CD4-positive, alpha-beta T cell treated with Interleukin-17A for 4 hours (primary cell): ENCODE data around the gene COPB1.

Source experiments
- DNase-seq: peaks from one replicate; pipeline ENCODE4 v3.0.0-alpha.2; 2020; ENCODE audit warnings: mixed read lengths

Gene COPB1

DNA sequence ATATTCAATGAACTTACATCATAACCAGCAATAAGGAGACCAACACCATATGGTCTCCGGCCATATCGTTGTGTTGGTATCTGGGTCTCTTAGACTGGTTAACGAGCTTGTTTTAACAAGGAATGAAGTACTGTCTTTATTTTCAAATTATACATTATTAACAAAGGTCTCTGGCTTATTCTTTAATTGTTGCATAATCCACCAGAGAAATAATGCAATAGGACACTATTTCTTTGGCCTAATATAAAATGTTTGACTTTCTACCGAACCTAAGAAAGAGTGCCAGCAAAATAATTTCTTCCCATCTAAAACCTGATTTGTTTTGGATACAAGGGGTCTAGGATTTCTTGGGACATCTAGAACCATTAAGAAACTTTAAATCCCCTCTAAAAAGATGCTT is 14.2 kb upstream of the COPB1 start:
- DNase-seq: no peak

DNA sequence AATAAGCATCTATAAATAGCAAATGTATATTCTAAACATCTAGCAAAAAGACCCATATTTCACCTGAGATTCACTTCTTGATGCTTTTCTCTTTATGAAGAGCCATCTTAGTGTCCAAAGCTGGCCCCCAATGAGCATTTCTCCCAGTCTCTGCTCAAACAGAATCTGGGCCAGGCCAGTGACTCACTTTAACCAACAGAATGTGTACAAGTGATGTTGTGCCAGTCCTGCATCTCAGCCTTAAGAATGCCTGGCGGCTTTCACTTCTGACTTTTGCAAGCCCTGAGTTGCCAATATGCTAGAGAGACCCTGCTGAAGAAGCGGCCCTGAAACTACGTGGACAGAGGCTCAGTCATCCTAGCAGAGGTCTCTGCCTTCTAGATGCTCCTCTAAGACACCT is 6.9 kb upstream of the COPB1 start:
- no peak for DNase-seq

DNA sequence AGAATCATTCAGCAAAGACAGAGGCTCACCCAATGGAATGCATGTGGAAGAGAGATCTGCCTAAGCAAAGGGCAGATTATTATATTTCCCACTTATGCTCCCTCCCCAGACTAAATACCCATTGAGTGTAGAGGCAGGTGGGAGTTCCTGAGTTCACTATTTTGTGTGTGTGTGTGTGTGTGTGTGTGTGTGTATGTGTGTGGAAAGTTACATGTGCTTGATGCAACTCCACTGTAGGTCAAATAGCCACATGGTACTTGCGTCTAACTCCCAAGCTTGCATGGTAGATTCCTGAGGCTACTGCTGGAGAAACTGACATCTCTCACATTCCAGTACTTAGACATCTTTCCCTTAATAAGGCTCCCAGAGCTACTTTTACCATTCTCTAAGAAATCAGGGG is 3.4 kb upstream of the COPB1 start:
- no peak for DNase-seq

DNA sequence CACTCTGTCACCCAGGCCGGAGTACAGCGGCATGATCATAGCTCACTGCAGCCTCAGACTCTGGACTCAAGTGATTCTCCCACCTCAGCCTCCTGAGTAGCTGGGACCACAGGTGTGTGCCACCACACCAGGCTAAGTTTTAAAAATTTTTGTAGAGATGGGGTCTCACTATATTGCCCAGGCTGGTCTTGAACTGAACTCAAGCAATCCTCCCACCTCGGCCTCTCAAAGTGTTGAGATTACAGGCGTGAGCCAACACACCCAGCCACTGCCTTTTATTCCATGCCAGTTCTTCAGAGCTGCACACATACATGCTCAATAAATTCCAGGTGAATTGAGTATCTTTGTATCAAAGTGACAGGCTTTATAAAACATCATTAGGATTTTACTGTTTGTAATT is 2.4 kb upstream of the COPB1 start:
- DNase-seq: no peak

DNA sequence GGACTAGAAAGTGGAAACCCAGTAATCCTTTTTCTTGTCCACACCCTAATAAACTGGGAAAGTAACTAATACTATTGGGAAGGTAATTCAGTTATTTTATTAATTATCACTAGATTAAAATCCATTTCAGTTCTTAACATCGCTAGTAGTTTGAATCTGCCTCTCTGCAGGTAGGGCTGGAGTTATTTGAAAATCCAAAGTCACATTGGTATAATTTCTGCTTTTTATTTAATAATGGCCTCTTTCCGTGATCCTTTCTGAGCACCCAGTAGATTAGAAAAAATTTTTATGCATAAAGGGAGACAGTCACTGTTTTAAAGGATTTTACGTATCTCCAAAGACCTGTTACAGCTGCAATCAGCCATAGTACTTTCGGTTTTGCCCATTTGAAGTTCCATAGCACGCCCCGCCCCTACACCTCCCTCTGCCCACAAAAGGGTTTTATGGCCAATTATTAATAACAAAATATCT is 605 bp upstream of the COPB1 start:
- peak; percentile 69 for DNase-seq

DNA sequence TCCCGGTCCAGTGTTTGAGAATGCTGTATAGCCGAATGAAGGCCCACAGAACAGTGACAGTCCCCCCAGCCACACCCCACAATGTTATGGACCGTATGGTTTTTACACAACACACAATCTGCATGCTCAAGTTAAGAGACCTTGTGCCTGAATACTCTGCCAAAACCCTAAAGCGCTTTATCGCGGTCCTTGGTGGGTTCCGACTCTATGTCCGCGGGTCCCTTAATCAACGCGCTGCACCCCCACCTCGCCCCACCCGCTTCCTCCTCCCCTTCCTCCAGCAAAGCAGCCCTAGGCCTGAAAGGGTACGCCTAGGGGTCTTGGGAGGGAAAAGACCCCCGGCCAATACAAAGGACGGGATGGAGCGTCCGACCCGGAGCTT is 442 bp downstream of the COPB1 start:
- DNase-seq: peak; percentile 51

DNA sequence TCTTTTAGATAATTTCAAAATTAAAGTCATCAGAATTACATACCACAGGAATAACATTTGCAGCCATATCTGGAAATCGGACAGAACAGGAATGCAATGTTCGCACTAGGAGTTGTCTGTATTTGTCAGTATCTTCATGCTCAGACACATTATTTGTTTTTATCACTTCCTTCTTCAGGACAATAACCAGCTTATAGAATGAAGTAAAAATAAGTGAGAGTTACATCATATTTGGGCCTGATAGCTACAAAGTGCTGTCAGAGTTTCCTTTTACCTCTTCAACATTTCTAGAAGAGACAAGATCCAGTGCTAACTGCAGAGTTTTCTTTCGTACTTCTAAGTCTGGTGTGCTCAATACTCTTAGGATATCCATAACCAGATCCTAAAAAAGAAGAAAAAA is 18.9 kb downstream of the COPB1 start:
- no peak for DNase-seq

DNA sequence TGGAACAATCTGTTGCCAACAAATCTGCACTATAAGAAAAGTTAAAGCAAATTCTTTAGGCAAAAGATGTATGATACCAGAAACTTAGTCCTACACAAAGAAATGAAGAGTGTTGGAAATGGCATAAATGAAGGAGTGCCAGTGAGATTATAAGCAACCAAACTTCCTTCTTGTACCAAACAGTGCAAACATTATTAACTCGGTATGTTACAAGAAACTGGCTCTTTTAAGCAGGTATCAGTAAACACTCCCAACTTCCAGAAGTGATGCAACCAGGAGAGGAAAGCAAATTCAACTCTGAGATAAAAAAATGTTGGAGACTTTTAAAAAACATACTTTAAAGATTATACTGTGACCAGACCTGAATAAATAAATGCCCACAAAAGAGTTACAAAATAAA is 28.5 kb downstream of the COPB1 start:
- no peak for DNase-seq

DNA sequence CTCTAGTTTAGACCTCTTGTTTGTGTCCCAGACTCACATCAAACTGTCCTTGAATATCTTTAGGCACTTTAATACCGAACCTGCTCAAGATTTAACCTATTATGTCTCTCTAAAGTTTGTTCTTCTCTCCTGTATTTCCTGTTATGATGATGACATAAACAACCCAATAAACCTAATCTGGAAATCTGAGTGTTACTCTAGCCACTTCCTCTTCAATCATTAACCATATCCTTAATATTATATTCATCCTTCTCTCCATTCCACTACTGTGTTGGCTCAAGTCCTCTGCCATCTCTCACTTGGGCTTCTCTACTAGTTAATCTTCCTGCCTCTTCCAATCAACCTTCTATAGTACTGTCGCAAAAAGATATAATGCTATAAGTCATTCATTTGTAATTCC is 36.0 kb downstream of the COPB1 start:
- no peak for DNase-seq

DNA sequence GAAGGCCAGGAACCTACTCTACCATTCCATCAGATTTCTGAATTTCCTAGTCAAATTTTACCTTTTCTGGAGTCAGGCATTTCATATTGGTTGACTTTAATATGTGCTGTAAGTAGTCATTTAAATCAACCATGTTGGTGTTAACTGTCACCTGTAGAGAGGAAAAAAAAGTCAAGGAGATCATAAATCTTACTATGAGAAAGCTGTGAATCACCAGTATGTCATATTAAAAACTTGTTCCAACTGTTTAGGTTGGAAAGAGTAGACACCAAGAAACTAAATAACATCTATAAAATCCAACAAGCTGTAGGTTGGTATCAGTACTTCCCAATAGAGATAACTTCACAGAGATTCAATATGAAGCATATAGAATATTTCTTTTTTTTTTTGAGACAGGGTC is 39.5 kb downstream of the COPB1 start:
- DNase-seq: no peak

DNA sequence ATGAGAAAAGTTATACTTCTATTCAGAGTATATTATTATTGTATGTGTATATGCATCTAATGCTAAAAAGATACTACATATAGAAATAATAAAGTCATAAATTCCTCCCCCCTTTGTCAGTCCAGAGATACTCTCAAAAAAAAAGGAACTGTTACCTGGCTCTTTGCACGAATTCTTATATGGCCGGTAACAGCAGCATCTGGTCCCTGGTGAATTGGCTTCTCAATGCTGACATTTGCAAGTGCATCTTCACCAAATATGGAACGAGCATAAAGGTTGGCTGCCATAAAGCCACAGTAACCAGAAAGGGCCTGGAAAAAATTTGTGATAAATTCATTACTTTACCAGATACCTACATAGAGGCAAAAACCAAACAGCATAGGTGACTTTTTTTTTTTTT is 41.2 kb downstream of the COPB1 start:
- DNase-seq: no peak

DNA sequence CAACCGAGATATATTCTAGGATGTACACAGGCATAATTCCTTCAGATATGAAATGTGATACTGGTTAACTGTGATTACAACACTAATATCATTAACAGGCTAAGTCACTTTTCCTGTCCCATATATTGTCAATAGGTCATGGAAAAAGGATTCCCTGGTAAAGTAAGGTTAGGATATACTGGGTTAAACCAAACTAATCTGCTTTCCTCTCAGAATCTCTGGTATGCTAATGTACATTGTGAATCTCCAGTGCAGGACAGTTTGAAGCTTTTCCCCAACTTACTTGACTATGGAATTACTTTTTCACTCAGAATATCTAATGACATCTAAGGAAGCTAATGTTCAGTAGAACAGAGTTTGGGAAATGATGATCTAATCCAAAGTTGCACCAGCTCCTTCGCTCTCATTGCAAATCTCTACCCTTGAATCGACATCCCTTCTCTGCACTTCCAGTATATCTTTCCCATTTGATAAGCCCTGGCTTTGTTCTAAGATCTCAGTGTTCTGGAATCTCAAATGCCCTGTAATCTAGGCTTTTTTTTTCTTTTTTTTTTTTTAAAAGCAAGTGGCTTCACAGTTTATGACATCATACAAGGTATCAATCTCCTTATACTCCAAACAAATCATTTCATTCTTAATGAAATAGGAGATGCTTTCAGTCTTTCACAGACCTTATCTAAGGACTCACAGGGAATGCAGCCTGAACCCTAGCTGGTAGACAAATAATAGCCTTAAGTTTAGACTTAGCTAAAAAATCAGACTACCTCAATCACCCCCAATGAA is 43.8 kb downstream of the COPB1 start:
- DNase-seq: no peak

DNA sequence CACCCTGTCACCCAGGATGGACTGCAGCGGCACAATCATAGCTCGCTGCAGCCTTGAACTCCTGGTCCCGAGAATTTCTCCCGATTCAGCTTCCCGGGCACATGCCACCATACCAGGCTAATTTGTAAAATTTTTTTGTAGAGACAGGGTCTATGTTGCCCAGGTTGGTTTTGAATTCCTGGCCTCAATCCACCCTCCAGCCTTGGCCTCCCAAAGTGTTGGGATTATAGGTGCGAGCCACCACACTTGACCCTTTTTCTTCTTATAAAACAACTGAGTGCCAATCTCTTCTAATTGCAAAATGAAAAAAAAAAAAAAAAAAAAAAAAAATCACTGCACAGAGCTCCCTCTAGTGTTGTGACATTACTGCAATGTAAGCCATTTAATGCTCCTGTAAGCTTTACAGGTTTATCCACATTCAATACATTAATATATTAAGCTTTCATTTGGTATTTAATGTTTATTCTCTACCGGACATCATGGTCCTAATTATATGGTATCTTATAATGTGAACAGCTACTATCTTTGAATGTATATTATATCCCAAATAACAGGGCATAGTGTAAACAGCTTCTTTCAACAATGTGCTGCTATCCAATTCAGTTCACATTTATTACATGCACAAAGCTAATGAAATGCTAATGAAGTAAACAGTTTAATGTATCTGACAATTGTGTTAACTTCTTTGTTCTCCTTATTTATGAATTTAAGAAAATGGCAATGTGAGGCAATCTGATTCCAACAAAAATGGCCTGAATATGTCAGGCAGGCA is 44.6 kb downstream of the COPB1 start:
- DNase-seq: no peak

DNA sequence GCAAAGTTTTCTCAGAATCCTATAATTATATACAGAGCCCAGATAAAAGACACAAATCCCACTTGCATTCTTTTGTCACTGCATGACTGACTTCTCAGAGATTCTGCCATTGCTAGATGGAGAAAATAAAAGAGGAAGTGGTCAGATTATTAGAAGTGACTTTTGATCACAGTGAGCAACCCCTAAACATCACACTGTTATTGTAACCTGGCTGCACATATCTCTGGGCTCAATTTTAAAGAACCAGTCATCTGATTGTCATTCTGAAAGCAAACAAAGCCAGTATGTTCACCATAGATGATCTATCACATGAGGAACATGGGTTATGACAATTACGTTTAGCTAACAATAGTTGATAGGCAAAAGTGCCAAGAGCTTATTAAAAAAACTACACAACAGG is 47.8 kb downstream of the COPB1 start:
- no peak for DNase-seq

DNA sequence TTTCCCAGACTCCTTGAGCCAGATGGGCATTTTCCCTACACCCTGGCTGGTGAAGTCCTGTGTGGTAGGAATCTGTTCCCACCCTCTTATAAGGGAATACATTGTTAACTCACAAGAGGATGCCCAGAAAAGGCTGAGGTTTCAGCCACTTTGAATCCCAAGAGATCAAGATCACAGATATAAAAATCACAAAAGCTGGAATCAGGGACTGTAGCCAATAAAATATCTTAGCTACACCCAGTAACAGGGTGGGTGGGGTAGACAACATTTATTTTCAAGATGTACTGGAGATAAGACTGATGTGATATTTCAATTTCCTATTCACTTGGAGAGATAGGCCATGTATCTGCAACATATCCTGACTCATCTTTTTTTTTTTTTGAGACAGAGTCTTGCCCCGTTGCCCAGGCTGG is 50.3 kb downstream of the COPB1 start:
- no peak for DNase-seq

DNA sequence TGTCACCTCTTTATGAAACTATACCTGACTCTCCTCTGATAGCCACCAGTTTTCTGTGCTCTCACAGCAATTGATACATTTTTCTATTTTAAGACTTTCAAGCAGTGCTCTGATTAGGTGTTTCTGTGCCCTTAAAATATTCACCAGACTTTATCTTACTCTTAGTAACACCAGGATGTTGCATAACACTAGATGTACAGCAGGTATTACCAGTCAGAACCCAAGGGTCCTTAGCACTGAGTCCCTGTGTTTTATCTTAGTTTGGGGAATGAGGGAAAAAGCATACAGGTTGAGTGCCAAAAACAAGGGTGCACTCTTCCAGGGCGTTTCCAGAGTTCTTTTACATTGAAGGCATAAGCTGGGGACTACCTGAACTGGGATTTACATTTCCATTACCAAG is 51.4 kb downstream of the COPB1 start:
- DNase-seq: no peak

DNA sequence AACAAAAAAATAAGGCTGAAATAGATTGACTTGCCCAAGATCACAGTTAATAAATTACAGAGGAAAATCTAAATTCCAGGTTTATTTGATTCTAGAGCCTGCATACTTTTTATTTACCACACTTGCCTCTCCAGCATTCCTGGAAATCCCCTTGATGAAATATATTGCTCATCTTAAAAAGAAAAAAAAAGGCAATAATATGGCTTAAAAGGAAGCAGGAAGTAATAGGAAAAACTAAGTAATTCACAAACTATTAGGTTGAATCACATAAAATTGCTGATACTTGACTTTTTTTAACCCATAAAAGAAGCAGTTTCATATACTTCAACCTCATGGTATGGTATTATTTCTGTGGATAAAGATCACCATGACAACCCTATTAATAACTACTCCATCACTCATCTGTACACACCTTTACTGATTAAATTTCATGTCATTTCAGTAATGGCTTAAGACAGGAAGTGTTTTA is 52.9 kb downstream of the COPB1 start:
- no peak for DNase-seq

DNA sequence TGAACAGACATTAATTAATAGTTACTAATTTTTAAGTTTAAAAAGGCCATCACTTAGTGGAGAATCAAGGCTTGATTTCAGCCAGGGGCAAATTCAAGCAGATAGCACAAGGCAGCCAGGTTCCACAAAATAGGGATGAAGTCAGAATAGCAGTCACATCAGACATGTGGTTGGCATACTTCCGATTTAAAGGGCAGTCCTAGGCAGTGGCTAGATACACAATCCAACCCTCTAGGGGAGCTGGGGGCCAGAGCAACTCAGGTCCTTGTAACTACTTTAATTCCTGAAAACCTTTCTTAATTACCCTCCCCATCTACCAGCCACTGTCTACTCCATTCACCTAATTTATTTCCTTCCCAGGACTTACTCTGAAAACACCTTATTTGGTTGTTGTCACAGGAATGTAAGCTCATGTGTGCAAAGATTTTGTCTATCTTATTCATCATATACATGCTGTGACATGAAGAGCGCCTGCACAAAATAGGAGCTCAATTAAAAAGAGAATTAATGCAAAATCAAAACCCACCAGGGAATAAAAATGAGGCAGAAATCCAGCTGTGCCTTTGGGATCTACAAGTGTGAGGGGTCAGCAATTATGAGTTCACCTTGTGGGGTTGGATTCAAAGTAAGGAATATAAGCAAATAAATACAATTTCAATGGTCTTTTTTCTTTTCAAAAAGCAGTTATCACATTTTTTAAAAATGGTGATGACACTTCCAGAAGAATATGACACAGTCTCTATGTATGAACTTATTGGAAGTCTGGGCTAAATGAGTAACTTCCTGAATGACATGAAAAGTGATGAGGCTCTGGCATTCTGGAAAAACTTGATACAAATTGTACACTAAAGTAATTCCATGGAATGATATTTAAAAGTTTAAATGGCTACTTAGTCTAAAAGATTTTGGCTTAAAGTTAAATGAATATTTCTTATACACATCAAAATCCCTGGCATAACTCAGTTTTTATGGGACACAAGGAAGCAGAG is 53.8 kb downstream of the COPB1 start:
- no peak for DNase-seq

DNA sequence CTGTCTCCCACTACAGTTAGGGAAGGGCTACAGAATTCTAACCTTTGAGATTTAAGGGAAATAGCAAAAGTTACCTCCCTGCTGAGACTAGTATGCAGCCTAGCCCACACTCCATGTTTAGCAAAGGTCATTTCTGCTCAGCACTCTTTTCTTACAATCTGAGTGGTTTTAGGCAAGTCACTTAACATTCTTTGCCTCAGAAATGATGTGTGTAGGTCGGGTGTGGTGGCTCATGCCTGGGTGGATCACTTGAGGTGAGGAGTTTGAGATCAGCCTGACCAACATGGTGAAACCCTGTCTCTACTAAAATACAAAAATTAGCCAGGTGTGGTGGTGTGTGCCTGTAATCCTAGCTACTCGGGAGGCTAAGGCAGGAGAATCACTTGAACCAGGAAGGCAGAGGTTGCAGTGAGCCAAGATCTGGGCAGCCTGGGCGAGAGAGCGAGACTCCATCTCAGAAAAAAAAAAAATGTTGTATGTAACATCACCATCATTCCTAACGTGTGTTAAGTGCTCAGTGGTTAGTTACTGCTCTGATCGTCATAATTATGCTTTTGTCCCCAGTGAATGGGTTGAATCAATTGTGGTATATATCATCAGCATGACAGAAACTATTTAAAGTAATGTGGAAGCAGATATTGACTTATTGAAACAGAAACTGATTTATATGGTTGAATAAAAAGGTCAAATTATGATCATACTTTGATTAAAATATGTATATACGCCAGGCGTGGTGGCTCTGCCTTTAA is 55.0 kb downstream of the COPB1 start:
- no peak for DNase-seq

DNA sequence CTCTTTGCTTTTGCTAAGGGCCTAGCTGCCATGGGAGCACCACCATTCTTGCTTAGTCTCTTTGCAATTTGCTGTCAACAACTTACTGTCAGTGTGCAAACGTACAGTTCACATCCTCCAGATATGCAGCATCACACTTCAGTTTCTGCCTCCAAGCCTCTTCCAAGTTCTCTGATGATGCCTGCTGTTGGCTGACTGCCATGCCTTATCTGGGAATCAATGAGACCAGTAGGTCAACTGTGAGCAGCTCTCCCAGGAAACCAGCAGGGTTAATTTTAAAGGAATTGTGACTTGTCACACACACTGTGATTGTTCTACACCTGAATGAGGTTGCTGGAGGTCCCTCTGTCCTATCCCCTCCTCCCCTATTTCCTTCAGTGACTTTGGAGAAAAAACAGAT is 56.0 kb downstream of the COPB1 start:
- DNase-seq: no peak

DNA sequence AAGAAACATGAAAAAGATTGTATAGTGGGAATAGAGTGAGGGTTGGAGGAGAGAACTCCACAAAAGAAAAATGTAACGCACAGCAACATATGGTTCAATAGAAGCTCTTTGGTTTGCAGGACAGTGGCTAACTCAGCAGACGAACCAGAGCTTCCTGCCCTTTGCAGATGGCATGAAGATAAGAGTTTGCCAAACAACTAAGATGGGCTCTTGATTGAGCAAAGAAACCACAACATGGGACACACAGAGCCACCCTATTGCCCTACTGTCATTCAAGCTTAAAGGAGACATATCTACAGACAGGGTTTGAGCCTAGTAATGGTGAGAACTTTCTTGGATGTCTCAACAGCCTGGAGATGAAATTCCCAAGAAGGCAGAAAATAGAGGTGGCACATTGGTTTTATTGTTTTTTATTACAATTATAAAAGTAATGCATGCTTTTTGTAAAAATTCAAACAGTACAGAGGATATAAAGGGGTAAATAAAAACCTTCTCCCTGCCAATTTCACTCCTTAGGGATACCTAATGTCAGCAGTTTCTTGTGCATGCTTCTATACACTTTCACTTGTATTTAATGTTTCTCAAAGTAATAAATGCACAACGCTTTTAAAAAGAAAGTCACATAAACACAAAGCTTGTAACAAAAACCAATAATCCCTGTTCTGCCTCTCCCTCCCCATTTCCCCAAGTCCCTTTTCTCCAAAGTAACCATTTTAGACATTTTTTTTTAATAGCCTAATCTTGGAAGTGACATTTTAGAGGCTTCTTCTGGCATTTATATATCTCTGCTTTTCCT is 63.7 kb downstream of the COPB1 start:
- DNase-seq: no peak

DNA sequence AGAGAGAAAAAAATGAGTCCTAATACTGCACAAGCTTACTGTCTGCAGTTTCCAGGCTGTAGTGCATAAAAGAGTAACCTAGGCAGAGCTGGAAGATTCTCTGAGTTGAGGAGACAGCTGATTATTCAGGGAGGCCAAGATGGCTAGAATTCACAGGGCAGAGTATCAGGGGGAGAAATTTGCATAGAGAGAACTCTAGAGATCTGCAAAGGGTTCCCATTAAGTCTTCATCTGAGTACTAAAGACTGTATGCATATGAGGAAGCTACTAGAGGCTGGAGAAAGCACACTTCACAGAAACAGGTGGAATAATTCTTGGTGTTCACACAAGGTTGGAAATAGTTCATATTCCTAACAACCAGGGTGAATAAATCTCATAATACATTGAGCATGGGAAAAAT is 74.0 kb downstream of the COPB1 start:
- DNase-seq: no peak
